ENCODE measurements around the gene SLC22A5. TPM values are rescaled to one million over a fixed set of nuclear protein-coding genes. Genes with fewer than 3 reads are reported as not detected.
A peak's percentile ranks its signal among the peaks of the same experiment; 100 is the strongest.

Gene SLC22A5
- polyA plus RNA-seq, 2 of the 4 experiments (the other 2 are of a cell fraction) = 27.4 to 35.3 TPM

- POLR2A ChIA-PET = interaction anchor here (0.6 kb wide), 1 partner anchor 78 kb away, joined by 5 read pairs; no protein-coding TSS in a partner anchor
- Histone ChIP-seq H3K27ac (no peak overlapping the region), H3K9me3 (no peaks in the 10 kb centered on the region), H3K4me3 (no peak overlapping the region), H3K4me2 (no peak overlapping the region), H3K4me1 (peaks cover 38% of the 10 kb centered on the region)
- WGBS (ENCODE audit: missing lambda C conversion rate) = 73% methylated on average over 3 of the region's 4 CpGs
- DNase-seq (ENCODE audit: low read depth in 1 of 2, low spot score in 1 of 2) = no peak
- CTCF ChIA-PET = interaction anchor here (1.1 to 5.1 kb wide), 6 partner anchors 9 to 125 kb away, joined by 3 to 31 read pairs (median 12); partner anchors contain the start of gene IRF1
- ATAC-seq = no peak
- FAIRE-seq = no peak
- TF ChIP-seq PHF8 (IDR thresholded peaks at IDR 0.05; ENCODE audit: borderline replicate concordance, low read depth) (no peak), CTCF (IDR thresholded peaks at IDR 0.05) (no peak), NR3C1 (IDR thresholded peaks at IDR 0.05) (no peak), RAD21 (conservative IDR thresholded peaks at IDR 0.05 in 1 of 2, IDR thresholded peaks at IDR 0.05 in 1 of 2) (no peak), TFCP2L1 (CRISPR knock-in tag; IDR thresholded peaks at IDR 0.05) (no peak), HOXA7 (CRISPR knock-in tag; IDR thresholded peaks at IDR 0.05) (no peak), CBX2 (IDR thresholded peaks at IDR 0.05; ENCODE audit: borderline replicate concordance, low read depth) (no peak), POLR2AphosphoS2 (conservative IDR thresholded peaks at IDR 0.05; ENCODE audit: low read length) (no peak), CEBPB (IDR thresholded peaks at IDR 0.05) (no peak), MYC (IDR thresholded peaks at IDR 0.05; ENCODE audit: borderline replicate concordance, low read length) (no peak), RCOR1 (IDR thresholded peaks at IDR 0.05; ENCODE audit: low read depth, low read length) (no peak), FOSL2 (IDR thresholded peaks at IDR 0.05) (no peak), FOSL2 (CRISPR knock-in tag; IDR thresholded peaks at IDR 0.05) (no peak), ELK1 (IDR thresholded peaks at IDR 0.05; ENCODE audit: low read depth, low read length) (no peak), GATA3 (IDR thresholded peaks at IDR 0.05; ENCODE audit: borderline replicate concordance) (no peak), MAFK (IDR thresholded peaks at IDR 0.05; ENCODE audit: partially characterized antibody) (no peak), ZC3H11A (IDR thresholded peaks at IDR 0.05) (no peak), ZSCAN20 (CRISPR knock-in tag; IDR thresholded peaks at IDR 0.05) (no peak), E2F6 (IDR thresholded peaks at IDR 0.05; ENCODE audit: borderline replicate concordance, low read depth) (no peak)
These were observed 48.5 kb downstream of the SLC22A5 start for GRCh38 chr5:132417889-132418485.

GRCh38 chr5:132418881-132419280 lies 49.4 kb downstream of the SLC22A5 start:
- ChIA-PET CTCF (interaction anchor here (0.7 to 4.9 kb wide), 6 partner anchors 8 to 82 kb away, joined by 3 to 31 read pairs (median 6); partner anchors contain the start of gene IRF1), POLR2A (no interaction called here)
- no peak for TF ChIP-seq RNF2 (IDR thresholded peaks at IDR 0.05; ENCODE audit: borderline replicate concordance, low read depth)
- no peak for TF ChIP-seq BHLHE40 (IDR thresholded peaks at IDR 0.05; ENCODE audit: low read depth, low read length)
- TF ChIP-seq BCL3 (IDR thresholded peaks at IDR 0.05) = no peak
- TF ChIP-seq ZSCAN20 (CRISPR knock-in tag; IDR thresholded peaks at IDR 0.05) = no peak
- no peak for TF ChIP-seq RFX5 (IDR thresholded peaks at IDR 0.05)
- TF ChIP-seq TP53 (CRISPR knock-in tag; IDR thresholded peaks at IDR 0.05) = no peak
- no peak for TF ChIP-seq HMGXB4 (CRISPR knock-in tag; IDR thresholded peaks at IDR 0.05; ENCODE audit: borderline replicate concordance)
- TF ChIP-seq MYC (IDR thresholded peaks at IDR 0.05; ENCODE audit: borderline replicate concordance, low read length) = no peak
- peaks cover 42% of the 10 kb centered on the region for H3K4me1 ChIP-seq
- WGBS (ENCODE audit: missing lambda C conversion rate) = 93% methylated on average over 2 of the region's 2 CpGs
- FAIRE-seq (no peak), DNase-seq (ENCODE audit: low read depth in 1 of 2, low spot score in 1 of 2) (no peak), ATAC-seq (no peak)
- no peak overlapping the region; the same call in 2 of the 3 replicates for H3K4me2 ChIP-seq
- H3K4me3 ChIP-seq = no peak overlapping the region
- peak overlapping the region; percentile 24 to 77; a peak in 3 of 6 replicates for H3K27ac ChIP-seq
- no peaks in the 10 kb centered on the region for H3K9me3 ChIP-seq
